Measurements from ENCODE around the gene CSNK2A2.

DNA sequence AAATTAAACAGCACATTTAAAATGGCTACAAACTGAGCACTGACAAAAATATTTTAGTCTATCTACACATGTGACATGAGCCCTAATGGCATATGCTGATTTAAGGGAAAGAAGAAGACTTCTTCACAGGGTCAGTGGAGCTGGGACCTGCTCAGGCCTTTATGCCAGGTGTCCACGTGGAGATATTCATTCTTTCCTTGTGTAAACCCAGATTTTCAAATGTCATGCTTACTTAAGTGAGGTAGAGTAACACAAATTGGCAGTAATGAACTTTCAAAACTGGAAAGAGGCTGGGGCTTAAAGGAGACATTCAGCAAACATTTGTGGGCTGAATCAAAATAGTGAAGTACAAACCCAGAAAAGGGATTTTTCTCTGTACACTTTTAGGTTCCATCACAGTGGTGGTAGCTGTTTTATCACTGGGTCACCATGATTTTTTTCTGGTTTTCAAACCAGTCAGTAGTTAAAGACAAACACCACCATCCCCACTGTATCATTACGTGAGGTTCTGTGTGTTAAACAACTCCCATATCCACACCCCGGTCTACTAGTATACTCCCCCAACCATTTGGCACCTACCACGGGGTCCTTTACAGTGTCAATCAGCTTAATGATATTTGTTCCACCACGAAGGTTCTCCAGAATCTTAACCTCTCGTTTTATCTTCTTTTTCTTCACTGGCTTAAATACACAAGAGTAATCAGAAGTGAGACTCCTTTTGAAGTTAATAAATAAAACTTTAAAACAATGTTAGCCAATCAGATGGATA lies 11.5 kb downstream of the CSNK2A2 start:
- TF ChIP-seq POLR2A (IDR thresholded peaks at IDR 0.05) (no peak), CTCF (IDR thresholded peaks at IDR 0.05) (no peak)
